ENCODE measurements around the gene CKAP5.

CKAP5 gene

GRCh38 chr11:46845740-46846509 lies at the start of gene CKAP5:
CKAP5 (minus strand) TSS chr11:46846280; CDS start chr11:46821231, 25,049 bp downstream.
- DNase-seq, result peak; percentile 79

GRCh38 chr11:46895821-46896220 lies 49.7 kb upstream of the CKAP5 start:
- DNase-seq, result no peak

- no peak for DNase-seq
Measured at GRCh38 chr11:46894961-46895360, 48.9 kb upstream of the CKAP5 start.

GRCh38 chr11:46894506-46894905 lies 48.4 kb upstream of the CKAP5 start:
- DNase-seq, result peak; percentile 59

- no peak for DNase-seq
Measured at GRCh38 chr11:46892838-46893237, 46.8 kb upstream of the CKAP5 start.

- DNase-seq, result no peak
Measured at GRCh38 chr11:46892109-46892508, 46.0 kb upstream of the CKAP5 start.

- DNase-seq, result no peak
Measured at GRCh38 chr11:46890665-46891064, 44.6 kb upstream of the CKAP5 start.

- peak; percentile 74 for DNase-seq
Measured at GRCh38 chr11:46889689-46890475, 43.8 kb upstream of the CKAP5 start.

GRCh38 chr11:46889251-46889650 lies 43.2 kb upstream of the CKAP5 start:
- DNase-seq, result no peak

GRCh38 chr11:46888636-46889035 lies 42.6 kb upstream of the CKAP5 start:
- DNase-seq, result no peak

- no peak for DNase-seq
Measured at GRCh38 chr11:46886211-46886610, 40.1 kb upstream of the CKAP5 start.

- no peak for DNase-seq
Measured at GRCh38 chr11:46879056-46879585, 33.0 kb upstream of the CKAP5 start.

- no peak for DNase-seq
Measured at GRCh38 chr11:46877580-46877979, 31.5 kb upstream of the CKAP5 start.

- no peak for DNase-seq
Measured at GRCh38 chr11:46876471-46876870, 30.4 kb upstream of the CKAP5 start.

- no peak for DNase-seq
Measured at GRCh38 chr11:46874586-46874985, 28.5 kb upstream of the CKAP5 start.

GRCh38 chr11:46868912-46869311 lies 22.8 kb upstream of the CKAP5 start:
- DNase-seq, result no peak

GRCh38 chr11:46865340-46865739 lies 19.3 kb upstream of the CKAP5 start:
- DNase-seq, result no peak

- DNase-seq, result no peak
Measured at GRCh38 chr11:46860218-46860617, 14.1 kb upstream of the CKAP5 start.

- no peak for DNase-seq
Measured at GRCh38 chr11:46858920-46859546, 13.0 kb upstream of the CKAP5 start.

- DNase-seq, result no peak
Measured at GRCh38 chr11:46857666-46858065, 11.6 kb upstream of the CKAP5 start.

- DNase-seq, result no peak
Measured at GRCh38 chr11:46856605-46857343, 10.7 kb upstream of the CKAP5 start.

GRCh38 chr11:46855863-46856262 lies 9.8 kb upstream of the CKAP5 start:
- DNase-seq, result no peak

GRCh38 chr11:46855167-46855566 lies 9.1 kb upstream of the CKAP5 start:
- DNase-seq, result no peak

All from NCI-H748 treated with DMSO at 0.1 percent for 48 hours (cell line).